WERI-Rb-1 (cell line): ENCODE data around the gene ACOXL.

Experiments
- DNase-seq: peaks from one replicate; pipeline ENCODE4 v3.0.0-alpha.2; 2020
- H3K27ac ChIP-seq: fragments of 250-450 bp; sonication (Bioruptor Pico); 2 replicates; pipeline ENCODE4 v1.5.1; 2020; ENCODE audit warnings: mild to moderate bottlenecking, moderate library complexity
- H3K27me3 ChIP-seq: fragments of 250-450 bp; sonication (Bioruptor Pico); 2 replicates; pipeline ENCODE4 v1.5.1; 2021; ENCODE audit warnings: mild to moderate bottlenecking, low read depth, moderate library complexity; ENCODE audit not compliant: insufficient read depth, severe bottlenecking
- H3K36me3 ChIP-seq: fragments of 250-450 bp; sonication (Bioruptor Pico); 2 replicates; pipeline ENCODE4 v1.5.1; 2020; ENCODE audit warnings: mild to moderate bottlenecking, moderate library complexity
- H3K4me3 ChIP-seq: 2 replicates; pipeline ENCODE4 v1.5.1; 2011; ENCODE audit warnings: low read depth, mild to moderate bottlenecking, control low read depth, low read length
- H3K9me3 ChIP-seq: fragments of 250-450 bp; sonication (Bioruptor Pico); 2 replicates; pipeline ENCODE4 v1.5.1; 2021; ENCODE audit warnings: mild to moderate bottlenecking, moderate library complexity; ENCODE audit not compliant: severe bottlenecking
- TF ChIP-seq, protein P1 (sequence below): IDR thresholded peaks from 2 replicates; pipeline ENCODE4 v1.5.1; 2011; ENCODE audit warnings: low read depth, mild to moderate bottlenecking, control low read depth, inconsistent platforms, low read length

ACOXL gene

GRCh38 chr2:110885256-110885655 is 152.9 kb downstream of the ACOXL start:
- no peak for DNase-seq
- TF ChIP-seq, protein P1, sequence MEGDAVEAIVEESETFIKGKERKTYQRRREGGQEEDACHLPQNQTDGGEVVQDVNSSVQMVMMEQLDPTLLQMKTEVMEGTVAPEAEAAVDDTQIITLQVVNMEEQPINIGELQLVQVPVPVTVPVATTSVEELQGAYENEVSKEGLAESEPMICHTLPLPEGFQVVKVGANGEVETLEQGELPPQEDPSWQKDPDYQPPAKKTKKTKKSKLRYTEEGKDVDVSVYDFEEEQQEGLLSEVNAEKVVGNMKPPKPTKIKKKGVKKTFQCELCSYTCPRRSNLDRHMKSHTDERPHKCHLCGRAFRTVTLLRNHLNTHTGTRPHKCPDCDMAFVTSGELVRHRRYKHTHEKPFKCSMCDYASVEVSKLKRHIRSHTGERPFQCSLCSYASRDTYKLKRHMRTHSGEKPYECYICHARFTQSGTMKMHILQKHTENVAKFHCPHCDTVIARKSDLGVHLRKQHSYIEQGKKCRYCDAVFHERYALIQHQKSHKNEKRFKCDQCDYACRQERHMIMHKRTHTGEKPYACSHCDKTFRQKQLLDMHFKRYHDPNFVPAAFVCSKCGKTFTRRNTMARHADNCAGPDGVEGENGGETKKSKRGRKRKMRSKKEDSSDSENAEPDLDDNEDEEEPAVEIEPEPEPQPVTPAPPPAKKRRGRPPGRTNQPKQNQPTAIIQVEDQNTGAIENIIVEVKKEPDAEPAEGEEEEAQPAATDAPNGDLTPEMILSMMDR = no peak
- H3K4me3 ChIP-seq = no peak overlapping the region
- H3K9me3 ChIP-seq = no peaks in the 10 kb centered on the region
- H3K27ac ChIP-seq = no peak overlapping the region
- peaks cover 63% of the 10 kb centered on the region for H3K27me3 ChIP-seq
- no peaks in the 10 kb centered on the region for H3K36me3 ChIP-seq

GRCh38 chr2:110886826-110887573 is 154.6 kb downstream of the ACOXL start:
- no peak for DNase-seq
- Histone ChIP-seq H3K4me3 (no peak overlapping the region), H3K27me3 (peaks cover 53% of the 10 kb centered on the region), H3K36me3 (no peaks in the 10 kb centered on the region), H3K27ac (no peak overlapping the region), H3K9me3 (no peaks in the 10 kb centered on the region)
- TF ChIP-seq, protein P1 = no peak

GRCh38 chr2:110888411-110888810 is 156.0 kb downstream of the ACOXL start:
- Histone ChIP-seq H3K27me3 (peaks cover 47% of the 10 kb centered on the region), H3K9me3 (no peaks in the 10 kb centered on the region), H3K27ac (no peak overlapping the region), H3K36me3 (no peaks in the 10 kb centered on the region), H3K4me3 (no peak overlapping the region)
- TF ChIP-seq, protein P1 = no peak
- no peak for DNase-seq

- no peak for DNase-seq
- TF ChIP-seq, protein P1 = no peak
- no peaks in the 10 kb centered on the region for H3K9me3 ChIP-seq
- peaks cover 34% of the 10 kb centered on the region for H3K27me3 ChIP-seq
- H3K4me3 ChIP-seq = no peak overlapping the region
- no peak overlapping the region for H3K27ac ChIP-seq
- no peaks in the 10 kb centered on the region for H3K36me3 ChIP-seq
Measured at GRCh38 chr2:110891626-110892025, 159.3 kb downstream of the ACOXL start.

GRCh38 chr2:110896226-110896625 is 163.9 kb downstream of the ACOXL start:
- H3K36me3 ChIP-seq = no peaks in the 10 kb centered on the region
- no peak overlapping the region for H3K27ac ChIP-seq
- no peaks in the 10 kb centered on the region for H3K9me3 ChIP-seq
- TF ChIP-seq, protein P1 = no peak
- no peak overlapping the region for H3K4me3 ChIP-seq
- H3K27me3 ChIP-seq = peaks cover 24% of the 10 kb centered on the region
- DNase-seq = no peak

DNA sequence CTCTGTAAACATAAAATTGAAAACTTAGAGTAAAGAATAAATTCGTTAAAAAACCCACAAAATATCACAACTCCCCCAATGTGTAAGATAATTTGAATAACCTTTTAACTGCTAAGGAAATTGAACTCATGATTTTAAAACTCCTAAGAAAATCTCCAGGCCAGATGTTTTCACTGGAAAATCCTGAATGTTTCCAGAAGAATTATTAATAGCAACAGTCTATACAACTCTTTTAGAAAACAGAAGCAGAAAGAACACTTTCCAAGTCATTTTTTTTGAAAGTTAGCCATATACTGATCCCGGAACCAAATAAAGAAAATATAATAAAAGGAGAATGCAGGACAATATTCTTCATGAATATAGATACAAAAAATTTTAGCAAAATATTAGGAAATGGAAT is 165.6 kb downstream of the ACOXL start:
- Histone ChIP-seq H3K36me3 (no peaks in the 10 kb centered on the region), H3K4me3 (no peak overlapping the region), H3K27ac (no peak overlapping the region), H3K9me3 (no peaks in the 10 kb centered on the region), H3K27me3 (peaks cover 41% of the 10 kb centered on the region)
- TF ChIP-seq, protein P1 = no peak
- DNase-seq = no peak
